ENCODE data around the gene NMT1.

GRCh38 chr17:45070001-45070400 is 8.9 kb downstream of the NMT1 start:
- TF ChIP-seq CTCF (IDR thresholded peaks at IDR 0.05) (no peak), POLR2A (IDR thresholded peaks at IDR 0.05) (no peak), EP300 (IDR thresholded peaks at IDR 0.05) (no peak), POLR2AphosphoS5 (IDR thresholded peaks at IDR 0.05) (no peak)

All from suprapubic skin (tissue), 4 donors.